Astrocyte (in vitro differentiated cells and primary cell): Measurements from ENCODE around the gene AQP12A. TPM values are rescaled to one million over a fixed set of nuclear protein-coding genes. Genes with fewer than 3 reads are reported as not detected.

ENCODE experiments used
- DNase-seq: peaks from one replicate; pipeline ENCODE4 v3.0.0-alpha.2; 2010; ENCODE audit warnings: low read depth
- FAIRE-seq: peaks from 2 replicates; lab custom pipeline; 2011; peaks lifted over from hg19 to GRCh38; lab: Jason Lieb, UNC
- H2AFZ ChIP-seq: 2 replicates; pipeline ENCODE4 v1.6.0; 2012; ENCODE audit warnings: low read depth, low read length, inconsistent platforms
- H3K27ac ChIP-seq: 2 replicates; pipeline ENCODE4 v1.5.1; 2011; ENCODE audit warnings: low read depth, low read length, inconsistent platforms
- H3K27me3 ChIP-seq: 2 replicates; pipeline ENCODE4 v1.6.0; 2011; ENCODE audit warnings: low read length, inconsistent platforms; ENCODE audit not compliant: insufficient read depth
- H3K36me3 ChIP-seq: 2 replicates; pipeline ENCODE4 v1.5.1; 2011; ENCODE audit warnings: low read length, inconsistent platforms; ENCODE audit not compliant: insufficient read depth
- H3K4me1 ChIP-seq: 2 replicates; pipeline ENCODE4 v1.5.1; 2011; ENCODE audit warnings: low read length, inconsistent platforms; ENCODE audit not compliant: insufficient read depth
- H3K4me2 ChIP-seq: 2 replicates; pipeline ENCODE4 v1.6.0; 2012; ENCODE audit warnings: low read length, inconsistent platforms
- H3K4me3 ChIP-seq: 2 replicates; pipeline ENCODE4 v1.5.1; 2011; ENCODE audit warnings: low read depth, mild to moderate bottlenecking, low read length, inconsistent platforms; ENCODE audit not compliant: insufficient read depth
- H3K79me2 ChIP-seq: 2 replicates; pipeline ENCODE4 v1.6.0; 2012; ENCODE audit warnings: mild to moderate bottlenecking, low read length, inconsistent platforms; ENCODE audit not compliant: insufficient read depth
- H3K9ac ChIP-seq: 2 replicates; pipeline ENCODE4 v1.6.0; 2012; ENCODE audit warnings: mild to moderate bottlenecking, low read length, inconsistent platforms
- H3K9me3 ChIP-seq: 2 replicates; pipeline ENCODE4 v1.5.1; 2012; ENCODE audit warnings: low read depth, mild to moderate bottlenecking, low read length, inconsistent platforms; ENCODE audit not compliant: insufficient read depth
- H4K20me1 ChIP-seq: 2 replicates; pipeline ENCODE4 v1.6.0; 2012; ENCODE audit warnings: low read length, inconsistent platforms; ENCODE audit not compliant: insufficient read depth
- H3K27ac Mint-ChIP-seq: one replicate; pipeline ENCODE4 v1.8.0; 2021; ENCODE audit warnings: mild to moderate bottlenecking, mixed read lengths; ENCODE audit not compliant: unreplicated experiment
- H3K27me3 Mint-ChIP-seq: one replicate; pipeline ENCODE4 v1.8.0; 2021; ENCODE audit warnings: low read depth, mixed read lengths; ENCODE audit not compliant: unreplicated experiment
- H3K36me3 Mint-ChIP-seq: one replicate; pipeline ENCODE4 v1.8.0; 2021; ENCODE audit warnings: low read depth, mixed read lengths; ENCODE audit not compliant: unreplicated experiment
- H3K4me1 Mint-ChIP-seq: one replicate; pipeline ENCODE4 v1.8.0; 2021; ENCODE audit warnings: low read depth, mixed read lengths; ENCODE audit not compliant: unreplicated experiment
- H3K4me3 Mint-ChIP-seq: one replicate; pipeline ENCODE4 v1.8.0; 2021; ENCODE audit warnings: mild to moderate bottlenecking, moderate library complexity, mixed read lengths; ENCODE audit not compliant: unreplicated experiment
- H3K9me3 Mint-ChIP-seq: one replicate; pipeline ENCODE4 v1.8.0; 2021; ENCODE audit warnings: mild to moderate bottlenecking, mixed read lengths; ENCODE audit not compliant: unreplicated experiment
- EZH2 ChIP-seq: IDR thresholded peaks from 2 replicates; pipeline ENCODE4 v1.6.1; 2012; ENCODE audit warnings: mild to moderate bottlenecking, low read length, inconsistent platforms; ENCODE audit not compliant: insufficient read depth
- total RNA-seq: library from RNA; stranded (reverse); gene quantifications from 2 replicates; pipeline ENCODE4 v1.2.1, GENCODE V29; 2021
- TF ChIP-seq, protein P1 (sequence below): IDR thresholded peaks from 2 replicates; pipeline ENCODE4 v1.5.1; 2011; ENCODE audit warnings: low read depth, mild to moderate bottlenecking, inconsistent platforms, low read length, moderate library complexity; ENCODE audit not compliant: insufficient read depth

AQP12A gene
- total RNA-seq, 1 donor from 2014 or later, result not detected

DNA sequence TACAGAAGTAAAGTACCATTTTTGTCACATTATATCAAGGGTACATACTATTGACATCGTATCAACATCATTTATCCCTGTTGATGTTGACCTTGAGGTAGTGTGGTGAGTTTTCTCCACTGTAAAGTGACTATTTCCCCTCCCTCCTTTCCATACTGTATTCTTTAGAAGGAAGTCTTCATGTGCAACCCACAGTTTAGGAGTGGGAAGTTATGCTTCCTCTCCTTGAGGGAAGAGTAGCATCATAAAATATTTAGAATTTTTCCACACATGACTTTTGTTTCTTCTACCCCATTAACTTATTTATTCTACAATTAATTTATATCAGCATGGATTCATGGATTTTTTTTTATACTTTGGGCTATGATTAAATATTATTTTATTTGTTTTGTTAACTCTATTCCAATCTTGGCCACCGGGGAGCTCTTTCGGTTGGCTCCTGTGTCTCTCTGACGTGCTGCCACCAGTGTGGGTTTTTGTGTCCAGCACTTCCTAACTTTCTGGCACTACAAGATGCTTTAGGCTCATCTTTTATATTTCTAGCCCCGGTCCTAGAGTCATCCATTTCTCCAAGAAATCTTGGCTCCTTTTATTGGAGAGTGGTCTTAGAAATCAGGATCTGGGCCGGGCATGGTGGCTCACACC lies 28.0 kb upstream of the AQP12A start:
- H3K9me3 Mint-ChIP-seq, result peaks cover 6% of the 10 kb centered on the region
- FAIRE-seq, result no peak
- no peak overlapping the region for H3K27ac Mint-ChIP-seq
- no peak for TF ChIP-seq EZH2
- TF ChIP-seq, protein P1, sequence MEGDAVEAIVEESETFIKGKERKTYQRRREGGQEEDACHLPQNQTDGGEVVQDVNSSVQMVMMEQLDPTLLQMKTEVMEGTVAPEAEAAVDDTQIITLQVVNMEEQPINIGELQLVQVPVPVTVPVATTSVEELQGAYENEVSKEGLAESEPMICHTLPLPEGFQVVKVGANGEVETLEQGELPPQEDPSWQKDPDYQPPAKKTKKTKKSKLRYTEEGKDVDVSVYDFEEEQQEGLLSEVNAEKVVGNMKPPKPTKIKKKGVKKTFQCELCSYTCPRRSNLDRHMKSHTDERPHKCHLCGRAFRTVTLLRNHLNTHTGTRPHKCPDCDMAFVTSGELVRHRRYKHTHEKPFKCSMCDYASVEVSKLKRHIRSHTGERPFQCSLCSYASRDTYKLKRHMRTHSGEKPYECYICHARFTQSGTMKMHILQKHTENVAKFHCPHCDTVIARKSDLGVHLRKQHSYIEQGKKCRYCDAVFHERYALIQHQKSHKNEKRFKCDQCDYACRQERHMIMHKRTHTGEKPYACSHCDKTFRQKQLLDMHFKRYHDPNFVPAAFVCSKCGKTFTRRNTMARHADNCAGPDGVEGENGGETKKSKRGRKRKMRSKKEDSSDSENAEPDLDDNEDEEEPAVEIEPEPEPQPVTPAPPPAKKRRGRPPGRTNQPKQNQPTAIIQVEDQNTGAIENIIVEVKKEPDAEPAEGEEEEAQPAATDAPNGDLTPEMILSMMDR, result no peak
- Histone ChIP-seq H3K4me2 (no peak overlapping the region), H3K36me3 (no peaks in the 10 kb centered on the region), H3K9ac (no peak overlapping the region), H2AFZ (no peak overlapping the region), H3K9me3 (peaks cover 2% of the 10 kb centered on the region), H3K4me3 (no peak overlapping the region), H3K79me2 (no peaks in the 10 kb centered on the region), H4K20me1 (no peaks in the 10 kb centered on the region), H3K4me1 (no peaks in the 10 kb centered on the region), H3K27me3 (peaks cover 16% of the 10 kb centered on the region), H3K27ac (no peak overlapping the region)
- H3K4me3 Mint-ChIP-seq, result no peak overlapping the region
- H3K36me3 Mint-ChIP-seq, result no peaks in the 10 kb centered on the region
- no peak for DNase-seq
- H3K27me3 Mint-ChIP-seq, result peaks cover 39% of the 10 kb centered on the region
- peaks cover 5% of the 10 kb centered on the region for H3K4me1 Mint-ChIP-seq

DNA sequence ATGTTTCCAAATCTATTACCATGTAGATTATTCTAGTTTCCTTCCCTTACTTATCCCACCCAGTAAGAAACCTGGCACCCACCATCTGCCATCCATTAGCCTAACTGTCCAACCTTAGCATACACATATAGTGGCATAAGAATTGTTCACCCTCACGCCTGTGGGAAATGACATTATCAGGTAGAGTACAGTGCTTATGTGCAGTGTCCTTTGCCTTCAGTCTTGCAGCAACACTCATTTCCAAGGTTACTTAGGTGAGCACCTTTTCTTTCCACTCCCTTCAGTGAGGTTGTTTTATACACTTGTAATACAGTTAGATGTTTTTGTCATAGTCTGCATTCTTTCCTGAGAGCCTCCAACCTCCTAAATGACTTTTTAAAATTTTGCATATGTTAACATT lies 27.0 kb upstream of the AQP12A start:
- no peak overlapping the region for H3K4me3 Mint-ChIP-seq
- no peak overlapping the region for H3K27ac ChIP-seq
- peaks cover 5% of the 10 kb centered on the region for H3K4me1 Mint-ChIP-seq
- H3K4me3 ChIP-seq, result no peak overlapping the region
- H3K9me3 Mint-ChIP-seq, result peaks cover 6% of the 10 kb centered on the region
- no peak overlapping the region for H3K27ac Mint-ChIP-seq
- DNase-seq, result no peak
- no peaks in the 10 kb centered on the region for H3K79me2 ChIP-seq
- no peak overlapping the region for H3K9ac ChIP-seq
- TF ChIP-seq, protein P1, result no peak
- no peak for TF ChIP-seq EZH2
- peaks cover 16% of the 10 kb centered on the region for H3K27me3 ChIP-seq
- peaks cover 2% of the 10 kb centered on the region for H3K9me3 ChIP-seq
- H4K20me1 ChIP-seq, result no peaks in the 10 kb centered on the region
- H3K4me1 ChIP-seq, result no peaks in the 10 kb centered on the region
- no peaks in the 10 kb centered on the region for H3K36me3 ChIP-seq
- H3K4me2 ChIP-seq, result no peak overlapping the region
- no peak overlapping the region for H2AFZ ChIP-seq
- FAIRE-seq, result no peak
- no peaks in the 10 kb centered on the region for H3K36me3 Mint-ChIP-seq
- peaks cover 32% of the 10 kb centered on the region for H3K27me3 Mint-ChIP-seq

DNA sequence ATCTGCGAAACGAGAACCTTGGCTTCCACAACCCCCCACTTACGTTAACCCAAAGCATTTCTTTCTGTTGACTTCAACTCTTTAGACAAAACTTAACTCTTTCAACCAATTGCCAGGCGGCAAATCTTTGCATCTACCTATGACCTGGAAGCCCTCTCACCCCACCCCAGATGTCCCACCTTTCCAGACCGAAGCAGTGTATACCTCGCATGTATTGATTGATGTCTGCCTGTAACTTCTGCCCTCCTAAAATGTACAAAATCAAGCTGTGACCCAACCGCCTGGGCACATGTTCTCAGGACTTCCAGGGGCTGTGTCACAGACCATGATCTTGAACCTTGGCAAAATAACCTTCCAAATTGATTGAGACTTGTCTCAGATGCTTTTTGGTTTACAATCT lies 21.3 kb upstream of the AQP12A start:
- no peaks in the 10 kb centered on the region for H3K4me1 ChIP-seq
- no peaks in the 10 kb centered on the region for H3K79me2 ChIP-seq
- peaks cover 31% of the 10 kb centered on the region for H3K27me3 ChIP-seq
- Mint-ChIP-seq H3K4me1 (no peaks in the 10 kb centered on the region), H3K4me3 (no peak overlapping the region), H3K9me3 (no peaks in the 10 kb centered on the region), H3K27ac (no peak overlapping the region), H3K36me3 (no peaks in the 10 kb centered on the region), H3K27me3 (peaks cover 43% of the 10 kb centered on the region)
- H2AFZ ChIP-seq, result no peak overlapping the region
- FAIRE-seq, result no peak
- H3K4me2 ChIP-seq, result no peak overlapping the region
- H3K9me3 ChIP-seq, result no peaks in the 10 kb centered on the region
- no peak overlapping the region for H3K4me3 ChIP-seq
- TF ChIP-seq, protein P1, result no peak
- no peak for TF ChIP-seq EZH2
- DNase-seq, result no peak
- H3K36me3 ChIP-seq, result no peaks in the 10 kb centered on the region
- H4K20me1 ChIP-seq, result no peaks in the 10 kb centered on the region
- H3K27ac ChIP-seq, result no peak overlapping the region
- no peak overlapping the region for H3K9ac ChIP-seq
